Measurements from ENCODE around the gene RET.

GRCh38 chr10:43111921-43112607 is 35.2 kb downstream of the RET start:
- TF ChIP-seq, protein P1, sequence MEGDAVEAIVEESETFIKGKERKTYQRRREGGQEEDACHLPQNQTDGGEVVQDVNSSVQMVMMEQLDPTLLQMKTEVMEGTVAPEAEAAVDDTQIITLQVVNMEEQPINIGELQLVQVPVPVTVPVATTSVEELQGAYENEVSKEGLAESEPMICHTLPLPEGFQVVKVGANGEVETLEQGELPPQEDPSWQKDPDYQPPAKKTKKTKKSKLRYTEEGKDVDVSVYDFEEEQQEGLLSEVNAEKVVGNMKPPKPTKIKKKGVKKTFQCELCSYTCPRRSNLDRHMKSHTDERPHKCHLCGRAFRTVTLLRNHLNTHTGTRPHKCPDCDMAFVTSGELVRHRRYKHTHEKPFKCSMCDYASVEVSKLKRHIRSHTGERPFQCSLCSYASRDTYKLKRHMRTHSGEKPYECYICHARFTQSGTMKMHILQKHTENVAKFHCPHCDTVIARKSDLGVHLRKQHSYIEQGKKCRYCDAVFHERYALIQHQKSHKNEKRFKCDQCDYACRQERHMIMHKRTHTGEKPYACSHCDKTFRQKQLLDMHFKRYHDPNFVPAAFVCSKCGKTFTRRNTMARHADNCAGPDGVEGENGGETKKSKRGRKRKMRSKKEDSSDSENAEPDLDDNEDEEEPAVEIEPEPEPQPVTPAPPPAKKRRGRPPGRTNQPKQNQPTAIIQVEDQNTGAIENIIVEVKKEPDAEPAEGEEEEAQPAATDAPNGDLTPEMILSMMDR (IDR thresholded peaks at IDR 0.05), result no peak
- no peak for TF ChIP-seq POLR2A (IDR thresholded peaks at IDR 0.05)

Data from thyroid gland (tissue), 4 donors.